Measurements from ENCODE around the gene BCAS1. TPM values are rescaled to one million over a fixed set of nuclear protein-coding genes. Genes with fewer than 3 reads are reported as not detected.

The BCAS1 gene
- total and polyA plus RNA-seq, 2 donors (not counting 1 experiment from before 2014, with no cell fraction given): 0.97 to 1.1 TPM

DNA sequence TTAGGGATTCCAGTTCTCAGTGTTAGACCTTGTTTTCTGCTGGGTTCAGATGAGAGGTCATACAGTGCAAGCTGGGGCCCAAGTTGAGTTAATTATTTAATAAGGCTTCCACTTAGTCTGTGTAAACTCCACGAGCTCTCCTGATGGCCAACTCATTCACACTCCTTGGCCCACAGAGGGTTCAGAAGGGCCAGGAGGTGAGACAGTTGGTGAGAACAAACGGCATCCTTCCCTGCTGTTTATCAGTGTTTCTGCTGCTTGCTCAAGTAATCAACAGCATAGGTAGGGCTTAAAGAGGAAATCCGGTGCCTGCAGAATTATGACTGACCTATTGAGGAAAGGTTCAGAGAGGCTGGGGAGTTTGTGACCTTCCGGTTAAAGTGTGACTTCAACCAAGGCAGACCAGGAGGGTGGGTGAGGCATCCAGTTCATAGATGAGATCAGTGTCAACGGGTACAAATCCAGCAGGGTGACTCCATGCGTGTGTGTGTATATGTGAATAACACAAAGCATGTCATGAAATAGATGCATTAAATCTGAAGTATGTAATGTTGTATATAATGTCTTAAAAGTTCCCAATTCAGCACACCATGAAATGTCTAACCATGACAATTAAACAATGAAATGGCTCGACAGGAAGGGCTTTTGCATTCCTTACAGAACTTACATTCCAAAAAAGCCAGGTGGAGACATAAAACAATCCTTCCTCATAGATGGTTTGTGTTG lies 37.4 kb upstream of the BCAS1 start:
- no peak overlapping the region for H3K4me3 Mint-ChIP-seq
- no peak overlapping the region for H3K4me2 ChIP-seq (replicated peaks; ENCODE audit: low read depth, low read length, poor library complexity, severe bottlenecking)
- DNase-seq: no peak
- no peak overlapping the region for H3K27ac ChIP-seq (ENCODE audit: low read length in 2 of 2)
- CTCF ChIA-PET: interaction anchor here (1.6 to 2.2 kb wide), 2 partner anchors 10 to 30 kb away, joined by 4 to 5 read pairs; no protein-coding TSS in a partner anchor
- H3K4me3 ChIP-seq (ENCODE audit: control extremely low read depth in 1 of 5, extremely low read depth in 1 of 5, insufficient read depth in 1 of 5, low read depth in 2 of 5, low read length in 4 of 5): no peak overlapping the region
- TF ChIP-seq, protein P1, sequence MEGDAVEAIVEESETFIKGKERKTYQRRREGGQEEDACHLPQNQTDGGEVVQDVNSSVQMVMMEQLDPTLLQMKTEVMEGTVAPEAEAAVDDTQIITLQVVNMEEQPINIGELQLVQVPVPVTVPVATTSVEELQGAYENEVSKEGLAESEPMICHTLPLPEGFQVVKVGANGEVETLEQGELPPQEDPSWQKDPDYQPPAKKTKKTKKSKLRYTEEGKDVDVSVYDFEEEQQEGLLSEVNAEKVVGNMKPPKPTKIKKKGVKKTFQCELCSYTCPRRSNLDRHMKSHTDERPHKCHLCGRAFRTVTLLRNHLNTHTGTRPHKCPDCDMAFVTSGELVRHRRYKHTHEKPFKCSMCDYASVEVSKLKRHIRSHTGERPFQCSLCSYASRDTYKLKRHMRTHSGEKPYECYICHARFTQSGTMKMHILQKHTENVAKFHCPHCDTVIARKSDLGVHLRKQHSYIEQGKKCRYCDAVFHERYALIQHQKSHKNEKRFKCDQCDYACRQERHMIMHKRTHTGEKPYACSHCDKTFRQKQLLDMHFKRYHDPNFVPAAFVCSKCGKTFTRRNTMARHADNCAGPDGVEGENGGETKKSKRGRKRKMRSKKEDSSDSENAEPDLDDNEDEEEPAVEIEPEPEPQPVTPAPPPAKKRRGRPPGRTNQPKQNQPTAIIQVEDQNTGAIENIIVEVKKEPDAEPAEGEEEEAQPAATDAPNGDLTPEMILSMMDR (IDR thresholded peaks at IDR 0.05): no peak
- TF ChIP-seq EZH2 (IDR thresholded peaks at IDR 0.05; ENCODE audit: borderline replicate concordance, insufficient read depth, low read depth, low read length, poor library complexity, severe bottlenecking): no peak
- intact Hi-C loops (cut with micrococcal nuclease): no loop called here
- peaks cover 0 to 4% (median 0%) of the 10 kb centered on the region in 3 donors for H3K9me3 ChIP-seq (ENCODE audit: control extremely low read depth in 1 of 3, control insufficient read depth in 2 of 3, insufficient read depth in 1 of 3, low read length in 2 of 3)
- peaks cover 0 to 6% (median 0%) of the 10 kb centered on the region in 4 experiments for H3K27me3 ChIP-seq (replicated peaks in 1 of 4; ENCODE audit: control extremely low read depth in 1 of 4, control insufficient read depth in 3 of 4, insufficient read depth in 4 of 4, low read length in 3 of 4)
- no peaks in the 10 kb centered on the region for H3K4me1 ChIP-seq (ENCODE audit: control insufficient read depth in 2 of 2, insufficient read depth in 2 of 2, low read length in 2 of 2)
- no peaks in the 10 kb centered on the region for H4K20me1 ChIP-seq (ENCODE audit: control insufficient read depth, insufficient read depth, low read length, poor library complexity, severe bottlenecking)
- H3K27me3 Mint-ChIP-seq: peaks cover 29% of the 10 kb centered on the region
- peaks cover 1% of the 10 kb centered on the region for H3K4me1 Mint-ChIP-seq
- no peak for ATAC-seq (ENCODE audit: low read depth)
- POLR2A ChIA-PET: no interaction called here
- no peaks in the 10 kb centered on the region for H3K79me2 ChIP-seq (ENCODE audit: control insufficient read depth, insufficient read depth, low read length)
- H3K36me3 ChIP-seq (replicated peaks in 1 of 2; ENCODE audit: control extremely low read depth in 1 of 2, control insufficient read depth in 1 of 2, extremely low read depth in 1 of 2, insufficient read depth in 2 of 2, low read length in 1 of 2): no peaks in the 10 kb centered on the region
- peaks cover 5% of the 10 kb centered on the region for H3K9me3 Mint-ChIP-seq (ENCODE audit: insufficient read depth)
- no peak overlapping the region for H2AFZ ChIP-seq (ENCODE audit: insufficient read depth, low read depth, low read length, poor library complexity, severe bottlenecking)
- no peak overlapping the region for H3K9ac ChIP-seq (ENCODE audit: low read length)
- no peak overlapping the region for H3K27ac Mint-ChIP-seq
- WGBS (ENCODE audit: insufficient coverage): 98% methylated on average over 5 of the region's 7 CpGs

DNA sequence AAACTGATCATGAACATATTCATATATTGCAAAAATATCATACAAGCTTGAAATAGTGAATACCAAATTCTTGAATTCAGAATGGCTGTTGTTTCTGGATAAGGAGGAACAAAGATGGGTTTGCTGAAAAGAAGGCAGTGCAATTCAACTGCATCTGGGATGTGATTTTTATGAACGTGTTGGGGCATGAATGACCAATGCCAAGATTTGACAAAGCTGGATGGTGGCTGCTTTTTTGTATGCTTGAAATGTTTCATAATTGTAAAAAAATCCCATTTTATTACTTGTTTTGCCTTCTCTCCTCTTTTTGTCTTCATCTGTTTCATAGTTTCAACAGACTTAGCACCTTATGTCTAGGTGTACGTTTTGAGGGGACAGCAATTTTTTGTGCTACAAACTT lies 36.8 kb upstream of the BCAS1 start:
- peaks cover 30% of the 10 kb centered on the region for H3K27me3 Mint-ChIP-seq
- ATAC-seq (ENCODE audit: low read depth) (no peak), DNase-seq (no peak)
- no peak overlapping the region for H3K27ac Mint-ChIP-seq
- Histone ChIP-seq H3K4me2 (replicated peaks; ENCODE audit: low read depth, low read length, poor library complexity, severe bottlenecking) (no peak overlapping the region), H3K27ac (ENCODE audit: low read length in 2 of 2) (no peak overlapping the region), H2AFZ (ENCODE audit: insufficient read depth, low read depth, low read length, poor library complexity, severe bottlenecking) (no peak overlapping the region), H3K36me3 (replicated peaks in 1 of 2; ENCODE audit: control extremely low read depth in 1 of 2, control insufficient read depth in 1 of 2, extremely low read depth in 1 of 2, insufficient read depth in 2 of 2, low read length in 1 of 2) (no peaks in the 10 kb centered on the region), H3K27me3 (replicated peaks in 1 of 4; ENCODE audit: control extremely low read depth in 1 of 4, control insufficient read depth in 3 of 4, insufficient read depth in 4 of 4, low read length in 3 of 4) (peaks cover 0 to 6% (median 0%) of the 10 kb centered on the region in 4 experiments), H3K4me3 (ENCODE audit: control extremely low read depth in 1 of 5, extremely low read depth in 1 of 5, insufficient read depth in 1 of 5, low read depth in 2 of 5, low read length in 4 of 5) (no peak overlapping the region), H3K4me1 (ENCODE audit: control insufficient read depth in 2 of 2, insufficient read depth in 2 of 2, low read length in 2 of 2) (no peaks in the 10 kb centered on the region), H3K9ac (ENCODE audit: low read length) (no peak overlapping the region), H3K79me2 (ENCODE audit: control insufficient read depth, insufficient read depth, low read length) (no peaks in the 10 kb centered on the region), H4K20me1 (ENCODE audit: control insufficient read depth, insufficient read depth, low read length, poor library complexity, severe bottlenecking) (no peaks in the 10 kb centered on the region), H3K9me3 (ENCODE audit: control extremely low read depth in 1 of 3, control insufficient read depth in 2 of 3, insufficient read depth in 1 of 3, low read length in 2 of 3) (peaks cover 0 to 4% (median 0%) of the 10 kb centered on the region in 3 donors)
- H3K9me3 Mint-ChIP-seq (ENCODE audit: insufficient read depth): peaks cover 5% of the 10 kb centered on the region
- no peak for TF ChIP-seq EZH2 (IDR thresholded peaks at IDR 0.05; ENCODE audit: borderline replicate concordance, insufficient read depth, low read depth, low read length, poor library complexity, severe bottlenecking)
- TF ChIP-seq, protein P1 (IDR thresholded peaks at IDR 0.05): no peak
- H3K4me1 Mint-ChIP-seq: peaks cover 1% of the 10 kb centered on the region
- intact Hi-C loops (cut with micrococcal nuclease): no loop called here
- ChIA-PET CTCF (interaction anchor here (1.4 to 2.2 kb wide), 3 partner anchors 10 to 30 kb away, joined by 3 to 5 read pairs (median 4); no protein-coding TSS in a partner anchor), POLR2A (no interaction called here)
- H3K4me3 Mint-ChIP-seq: no peak overlapping the region
- WGBS (ENCODE audit: insufficient coverage): 80% methylated on average over 1 of the region's 2 CpGs

All from B cell (primary cell).